Measurements from ENCODE around the gene SCG5. TPM values are rescaled to one million over a fixed set of nuclear protein-coding genes. Genes with fewer than 3 reads are reported as not detected.
A peak's percentile ranks its signal among the peaks of the same experiment; 100 is the strongest.

SCG5 gene
- total RNA-seq, 4 donors from 2014 or later: 2.7 to 11.8 (median 8.3) TPM

DNA sequence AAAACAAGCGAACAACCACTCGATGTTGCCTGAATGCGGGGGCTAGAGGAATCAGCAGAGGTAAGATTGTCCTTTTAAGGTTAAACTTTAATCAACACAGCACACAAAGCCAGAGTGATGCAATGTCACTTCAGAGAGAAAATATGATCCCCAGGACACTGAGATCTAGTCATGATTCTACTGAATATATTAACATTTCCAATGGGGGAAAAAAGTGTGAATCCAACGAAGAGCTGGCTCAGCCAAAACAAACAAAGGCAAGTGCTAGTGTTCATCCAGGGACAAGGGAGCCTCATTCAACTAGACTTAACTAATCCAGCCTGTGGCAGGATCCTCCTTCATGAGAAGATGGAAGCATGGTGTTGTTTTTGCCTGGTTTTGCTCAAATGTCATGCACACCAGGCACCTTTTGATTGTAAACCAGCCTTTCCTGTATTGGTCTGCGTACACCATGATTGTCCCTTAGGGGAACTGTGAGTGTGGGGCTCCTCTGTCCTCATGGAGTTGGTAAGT, 35.8 kb downstream of the SCG5 start:
- 71 to 76% methylated on average over 5 of the region's 5 CpGs for WGBS, 2 donors
- Histone ChIP-seq H3K4me1 (no peaks in the 10 kb centered on the region), H3K27me3 (no peaks in the 10 kb centered on the region), H3K36me3 (no peaks in the 10 kb centered on the region), H3K9me3 (no peaks in the 10 kb centered on the region), H3K27ac (no peak overlapping the region), H3K4me3 (replicated peaks in 1 of 3) (no peak overlapping the region)
- TF ChIP-seq, protein P1, sequence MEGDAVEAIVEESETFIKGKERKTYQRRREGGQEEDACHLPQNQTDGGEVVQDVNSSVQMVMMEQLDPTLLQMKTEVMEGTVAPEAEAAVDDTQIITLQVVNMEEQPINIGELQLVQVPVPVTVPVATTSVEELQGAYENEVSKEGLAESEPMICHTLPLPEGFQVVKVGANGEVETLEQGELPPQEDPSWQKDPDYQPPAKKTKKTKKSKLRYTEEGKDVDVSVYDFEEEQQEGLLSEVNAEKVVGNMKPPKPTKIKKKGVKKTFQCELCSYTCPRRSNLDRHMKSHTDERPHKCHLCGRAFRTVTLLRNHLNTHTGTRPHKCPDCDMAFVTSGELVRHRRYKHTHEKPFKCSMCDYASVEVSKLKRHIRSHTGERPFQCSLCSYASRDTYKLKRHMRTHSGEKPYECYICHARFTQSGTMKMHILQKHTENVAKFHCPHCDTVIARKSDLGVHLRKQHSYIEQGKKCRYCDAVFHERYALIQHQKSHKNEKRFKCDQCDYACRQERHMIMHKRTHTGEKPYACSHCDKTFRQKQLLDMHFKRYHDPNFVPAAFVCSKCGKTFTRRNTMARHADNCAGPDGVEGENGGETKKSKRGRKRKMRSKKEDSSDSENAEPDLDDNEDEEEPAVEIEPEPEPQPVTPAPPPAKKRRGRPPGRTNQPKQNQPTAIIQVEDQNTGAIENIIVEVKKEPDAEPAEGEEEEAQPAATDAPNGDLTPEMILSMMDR (IDR thresholded peaks at IDR 0.05): no peak
- no peak for TF ChIP-seq POLR2A (IDR thresholded peaks at IDR 0.05)
- intact Hi-C loops (cut with DNase I): no loop called here
- DNase-seq: no peak

DNA sequence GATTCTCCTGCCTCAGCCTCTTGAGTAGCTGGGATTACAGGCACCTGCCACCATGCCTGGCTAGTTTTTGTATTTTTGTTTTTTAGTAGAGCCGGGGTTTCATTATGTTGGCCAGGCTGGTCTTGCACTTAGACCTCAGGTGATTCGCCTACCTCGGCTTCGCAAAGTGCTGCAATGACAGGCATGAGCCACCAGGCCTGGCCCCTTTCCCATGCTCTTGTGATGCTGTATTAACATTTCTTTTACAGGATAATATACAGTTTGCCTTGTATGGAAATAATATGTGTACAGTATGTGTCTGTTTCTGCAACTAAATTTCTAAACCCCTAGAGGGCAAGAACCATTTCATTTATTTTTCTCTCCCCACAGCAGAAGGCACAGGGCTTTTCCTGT, 37.8 kb downstream of the SCG5 start:
- 68 to 72% methylated on average over 4 of the region's 4 CpGs for WGBS, 2 donors
- no peaks in the 10 kb centered on the region for H3K27me3 ChIP-seq
- TF ChIP-seq POLR2A (IDR thresholded peaks at IDR 0.05): no peak
- TF ChIP-seq, protein P1 (IDR thresholded peaks at IDR 0.05): no peak
- no peak overlapping the region for H3K27ac ChIP-seq
- no peak overlapping the region for H3K4me3 ChIP-seq (replicated peaks in 1 of 3)
- intact Hi-C loops (cut with DNase I): no loop called here
- H3K4me1 ChIP-seq: peaks cover 5 to 13% of the 10 kb centered on the region in 2 donors
- H3K36me3 ChIP-seq: no peaks in the 10 kb centered on the region
- no peaks in the 10 kb centered on the region for H3K9me3 ChIP-seq
- peak in 1 of 2 donors; percentile 6 for DNase-seq

- H3K4me3 ChIP-seq (replicated peaks in 1 of 3): no peak overlapping the region
- no peaks in the 10 kb centered on the region for H3K27me3 ChIP-seq
- H3K9me3 ChIP-seq: no peaks in the 10 kb centered on the region
- intact Hi-C loops (cut with DNase I): no loop called here
- TF ChIP-seq POLR2A (IDR thresholded peaks at IDR 0.05): no peak
- TF ChIP-seq, protein P1 (IDR thresholded peaks at IDR 0.05): no peak
- no peaks in the 10 kb centered on the region for H3K36me3 ChIP-seq
- no peak for DNase-seq
- H3K27ac ChIP-seq: peak overlapping the region in 1 of 3 donors; percentile 57
- H3K4me1 ChIP-seq: peaks cover 8 to 13% of the 10 kb centered on the region in 2 donors
- 95 to 97% methylated on average over 3 of the region's 3 CpGs for WGBS, 2 donors
Measured at GRCh38 chr15:32682569-32682968, 41.1 kb downstream of the SCG5 start.

- Histone ChIP-seq H3K27ac (peak overlapping the region; percentile 21 to 66 (median 57)), H3K36me3 (no peaks in the 10 kb centered on the region), H3K9me3 (no peaks in the 10 kb centered on the region), H3K4me3 (replicated peaks in 1 of 3) (no peak overlapping the region), H3K27me3 (no peaks in the 10 kb centered on the region), H3K4me1 (peaks cover 8 to 13% of the 10 kb centered on the region in 2 donors)
- WGBS, 2 donors: 80 to 90% methylated on average over 2 of the region's 2 CpGs
- intact Hi-C loops (cut with DNase I): no loop called here
- no peak for TF ChIP-seq POLR2A (IDR thresholded peaks at IDR 0.05)
- TF ChIP-seq, protein P1 (IDR thresholded peaks at IDR 0.05): no peak
- DNase-seq: no peak
Measured at GRCh38 chr15:32682977-32683630, 41.6 kb downstream of the SCG5 start.

GRCh38 chr15:32683906-32684584, 42.5 kb downstream of the SCG5 start:
- peak; percentile 58 to 63 for DNase-seq
- H3K4me1 ChIP-seq: peaks cover 8 to 13% of the 10 kb centered on the region in 2 donors
- H3K27ac ChIP-seq: peak overlapping the region; percentile 37 to 66 (median 57)
- whole genome bisulfite sequencing, 2 donors: 36 to 37% methylated on average over 8 of the region's 8 CpGs
- TF ChIP-seq, protein P1 (IDR thresholded peaks at IDR 0.05): no peak
- H3K9me3 ChIP-seq: no peaks in the 10 kb centered on the region
- intact Hi-C loops (cut with DNase I): no loop called here
- H3K27me3 ChIP-seq: no peaks in the 10 kb centered on the region
- H3K36me3 ChIP-seq: no peaks in the 10 kb centered on the region
- H3K4me3 ChIP-seq (replicated peaks in 1 of 3): no peak overlapping the region

Measured in thyroid gland (tissue), 4 donors.